ENCODE measurements around the gene PDE9A. TPM values are rescaled to one million over a fixed set of nuclear protein-coding genes. Genes with fewer than 3 reads are reported as not detected.

Gene PDE9A
- total RNA-seq, 1 experiment from 2014 or later, result 44.8 TPM

- Mint-ChIP-seq H3K36me3 (peaks cover 23% of the 10 kb centered on the region; the same call in 1 of the 2 replicates), H3K4me1 (0 out of 2 replicates have a peak, but pooled peaks cover 3% of the 10 kb centered on the region), H3K9me3 (no peaks in the 10 kb centered on the region), H3K27me3 (ENCODE audit: low read depth) (no peaks in the 10 kb centered on the region), H3K4me3 (no peak overlapping the region), H3K27ac (no peak overlapping the region)
- CTCF ChIA-PET, result no interaction called here
- ATAC-seq (no peak), DNase-seq (ENCODE audit: low spot score) (no peak)
- POLR2A ChIA-PET, result no interaction called here
- no peak for TF ChIP-seq ESRRA (CRISPR knock-in tag; IDR thresholded peaks at IDR 0.05; ENCODE audit: borderline replicate concordance)
- no peak for TF ChIP-seq AR (CRISPR knock-in tag; IDR thresholded peaks at IDR 0.05)
- no peak for TF ChIP-seq ETV6 (CRISPR knock-in tag; IDR thresholded peaks at IDR 0.05)
- TF ChIP-seq NR3C1 (CRISPR knock-in tag; conservative IDR thresholded peaks at IDR 0.05; ENCODE audit: low read depth), result no peak
- TF ChIP-seq ZNF425 (CRISPR knock-in tag; conservative IDR thresholded peaks at IDR 0.05), result no peak
- no peak for TF ChIP-seq MAX (CRISPR knock-in tag; IDR thresholded peaks at IDR 0.05)
- no peak for TF ChIP-seq CBFB (CRISPR knock-in tag; IDR thresholded peaks at IDR 0.05; ENCODE audit: low read depth)
- no peak for TF ChIP-seq ATF1 (CRISPR knock-in tag; IDR thresholded peaks at IDR 0.05)
- no peak for TF ChIP-seq JAZF1 (CRISPR knock-in tag; IDR thresholded peaks at IDR 0.05)
- TF ChIP-seq PRRX2 (CRISPR knock-in tag; IDR thresholded peaks at IDR 0.05), result no peak
- no peak for TF ChIP-seq TEAD4 (CRISPR knock-in tag; IDR thresholded peaks at IDR 0.05)
- TF ChIP-seq KAT7 (CRISPR knock-in tag; IDR thresholded peaks at IDR 0.05; ENCODE audit: borderline replicate concordance), result no peak
- TF ChIP-seq ZNF317 (CRISPR knock-in tag; IDR thresholded peaks at IDR 0.05; ENCODE audit: borderline replicate concordance, low read depth), result no peak
- TF ChIP-seq ZNF396 (CRISPR knock-in tag; IDR thresholded peaks at IDR 0.05; ENCODE audit: borderline replicate concordance), result no peak
- TF ChIP-seq GRHL2 (CRISPR knock-in tag; IDR thresholded peaks at IDR 0.05; ENCODE audit: insufficient replicate concordance, severe bottlenecking), result no peak
- no peak for TF ChIP-seq SOX15 (CRISPR knock-in tag; IDR thresholded peaks at IDR 0.05)
- TF ChIP-seq ATF2 (CRISPR knock-in tag; IDR thresholded peaks at IDR 0.05; ENCODE audit: borderline replicate concordance, low read depth), result no peak
Observed at GRCh38 chr21:42753804-42754203, 100.4 kb downstream of the PDE9A start.

- CTCF ChIA-PET, result interaction anchor here (1.3 kb wide), 1 partner anchor 161 kb away, joined by 8 read pairs; no protein-coding TSS in a partner anchor
- 0 out of 2 replicates have a peak, but pooled peaks cover 3% of the 10 kb centered on the region for H3K4me1 Mint-ChIP-seq
- no peak for TF ChIP-seq ZNF232 (CRISPR knock-in tag; IDR thresholded peaks at IDR 0.05)
- TF ChIP-seq NFYB (CRISPR knock-in tag; conservative IDR thresholded peaks at IDR 0.05; ENCODE audit: low read depth), result no peak
- TF ChIP-seq NR3C1 (CRISPR knock-in tag; conservative IDR thresholded peaks at IDR 0.05; ENCODE audit: low read depth), result no peak
- TF ChIP-seq MXD4 (CRISPR knock-in tag; IDR thresholded peaks at IDR 0.05; ENCODE audit: borderline replicate concordance), result no peak
- no peak for TF ChIP-seq ZNF425 (CRISPR knock-in tag; conservative IDR thresholded peaks at IDR 0.05)
- TF ChIP-seq ZNF263 (CRISPR knock-in tag; IDR thresholded peaks at IDR 0.05; ENCODE audit: low read depth), result no peak
- no peak for TF ChIP-seq TEAD1 (CRISPR knock-in tag; IDR thresholded peaks at IDR 0.05)
- H3K27me3 Mint-ChIP-seq (ENCODE audit: low read depth), result no peaks in the 10 kb centered on the region
- peaks cover 23% of the 10 kb centered on the region; the same call in 1 of the 2 replicates for H3K36me3 Mint-ChIP-seq
- ATAC-seq (no peak; the same call in 1 of the 2 replicates), DNase-seq (ENCODE audit: low spot score) (no peak)
- H3K9me3 Mint-ChIP-seq, result no peaks in the 10 kb centered on the region
- POLR2A ChIA-PET, result no interaction called here
- no peak overlapping the region for H3K4me3 Mint-ChIP-seq
- H3K27ac Mint-ChIP-seq, result no peak overlapping the region
Observed at GRCh38 chr21:42754270-42754933, 101.0 kb downstream of the PDE9A start.

Measured in WTC11 (cell line).